Measurements from ENCODE around the gene TOX3.

The TOX3 gene

DNA sequence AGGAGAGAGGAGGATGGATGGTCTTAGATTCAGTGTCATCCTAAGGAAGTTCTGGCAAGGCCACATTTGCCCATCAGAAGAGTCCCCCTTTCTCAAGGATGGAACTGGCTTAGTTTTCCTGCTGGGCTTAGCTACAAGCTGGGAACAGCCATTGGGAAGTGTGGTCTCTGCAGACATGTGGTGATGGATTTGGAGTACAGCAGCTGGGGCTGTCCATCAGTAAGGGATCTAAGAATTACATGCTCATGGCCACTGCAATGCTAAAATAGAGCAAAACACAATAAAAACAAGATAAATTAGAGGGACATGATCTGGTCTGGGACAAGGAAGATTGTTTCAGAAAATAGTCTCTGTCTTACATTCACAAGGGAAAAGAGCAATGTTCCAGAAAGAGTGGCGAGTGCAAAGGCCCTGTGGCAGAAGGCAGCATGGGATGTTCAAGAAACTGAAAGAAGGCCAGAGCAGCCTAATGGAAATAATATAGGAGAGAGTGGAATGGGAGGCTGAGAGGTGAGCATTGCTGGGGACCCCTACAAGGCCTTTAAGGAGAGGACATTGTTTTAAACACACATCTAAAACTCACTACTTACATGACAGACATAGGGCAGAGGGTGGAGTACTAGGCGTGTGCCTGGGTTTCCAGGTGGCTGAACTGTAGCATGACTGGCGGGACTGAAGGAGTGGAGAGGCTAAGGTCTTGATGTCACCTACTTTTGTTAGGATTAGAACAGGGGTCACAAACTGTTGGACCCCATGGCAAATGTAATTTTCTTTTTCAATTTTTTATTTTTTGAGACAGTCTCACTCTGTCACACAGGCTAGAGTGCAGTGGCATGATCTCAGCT lies 17.0 kb upstream of the TOX3 start:
- DNase-seq (ENCODE audit: low read depth in 1 of 2, low spot score in 1 of 2): no peak

DNA sequence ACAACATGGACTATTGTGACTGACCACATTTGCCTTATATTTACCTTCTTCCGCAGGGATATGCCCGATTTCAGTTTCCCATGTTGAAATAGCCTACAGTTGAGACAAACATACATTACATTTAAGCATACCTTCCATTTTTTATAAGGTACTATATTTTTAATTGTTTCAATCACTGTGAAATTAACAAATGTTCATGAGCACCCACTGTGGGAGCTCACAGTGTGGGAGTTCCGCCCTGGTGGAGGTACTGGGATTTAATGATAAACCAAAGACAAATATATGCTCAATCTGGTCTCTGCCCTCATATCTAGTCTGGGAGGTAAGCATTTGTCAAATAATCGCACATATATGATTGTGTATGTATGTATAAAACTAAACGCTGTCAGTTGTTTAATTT lies 15.8 kb upstream of the TOX3 start:
- no peak for DNase-seq (ENCODE audit: low read depth in 1 of 2, low spot score in 1 of 2)

DNA sequence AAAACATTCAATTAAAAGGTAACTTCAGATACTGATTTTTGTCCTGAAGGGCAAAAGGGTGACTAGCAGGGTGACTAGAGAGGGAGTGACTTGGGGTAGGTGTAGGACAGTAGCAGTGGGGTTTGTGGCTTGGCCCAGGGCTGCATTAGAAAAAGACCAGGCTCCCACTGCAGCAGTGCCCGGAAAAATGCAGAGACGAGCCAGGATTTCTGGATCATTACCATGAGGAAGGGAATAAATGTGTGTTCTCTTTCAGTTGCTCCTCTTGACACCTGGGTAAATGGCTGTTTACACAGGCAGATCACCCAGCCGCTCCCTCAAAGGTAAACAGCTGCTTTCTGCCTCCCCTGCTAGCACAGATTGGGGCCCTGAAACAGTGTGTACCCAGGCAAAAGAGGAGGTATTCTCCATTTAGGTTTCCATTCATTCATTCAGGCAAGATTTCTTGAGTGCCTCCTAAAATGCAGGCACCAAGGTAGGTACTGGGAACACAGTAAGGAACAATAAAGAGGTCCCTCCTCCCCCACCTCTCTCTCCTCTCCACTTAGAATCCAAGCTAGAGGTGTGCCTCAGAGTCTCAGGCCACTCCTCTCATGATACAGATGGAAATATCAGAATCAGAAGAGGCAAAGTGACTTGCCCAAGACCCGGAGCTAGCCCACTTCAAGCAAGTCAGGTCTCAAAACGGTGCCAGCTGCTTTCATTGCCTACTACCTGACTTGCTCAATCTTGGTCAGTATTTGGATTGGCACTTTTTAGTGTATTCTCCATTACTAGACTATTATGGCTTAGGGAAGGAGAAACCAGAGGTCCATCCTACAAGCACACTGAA lies 15.2 kb upstream of the TOX3 start:
- DNase-seq (ENCODE audit: low read depth in 1 of 2, low spot score in 1 of 2): no peak

DNA sequence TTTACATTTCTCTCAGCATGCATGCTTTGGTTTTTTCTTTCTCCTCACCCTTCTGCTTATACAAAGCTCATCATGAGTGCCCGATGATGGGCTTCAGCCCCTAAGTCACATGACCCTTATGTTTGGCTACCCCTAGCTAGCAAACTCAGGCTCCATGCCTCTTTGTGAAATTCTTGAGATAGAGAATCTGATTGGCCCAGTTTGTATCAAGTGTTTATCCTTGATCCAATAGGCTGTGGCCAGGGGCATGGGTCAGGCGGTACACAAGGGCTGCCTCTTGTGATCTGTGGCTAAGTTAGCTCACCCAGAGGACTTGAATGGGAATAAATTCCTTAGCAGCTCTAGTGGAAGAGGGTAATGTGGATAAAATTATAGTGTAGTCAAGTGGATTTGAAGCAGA lies 11.5 kb upstream of the TOX3 start:
- no peak for DNase-seq (ENCODE audit: low read depth in 1 of 2, low spot score in 1 of 2)

DNA sequence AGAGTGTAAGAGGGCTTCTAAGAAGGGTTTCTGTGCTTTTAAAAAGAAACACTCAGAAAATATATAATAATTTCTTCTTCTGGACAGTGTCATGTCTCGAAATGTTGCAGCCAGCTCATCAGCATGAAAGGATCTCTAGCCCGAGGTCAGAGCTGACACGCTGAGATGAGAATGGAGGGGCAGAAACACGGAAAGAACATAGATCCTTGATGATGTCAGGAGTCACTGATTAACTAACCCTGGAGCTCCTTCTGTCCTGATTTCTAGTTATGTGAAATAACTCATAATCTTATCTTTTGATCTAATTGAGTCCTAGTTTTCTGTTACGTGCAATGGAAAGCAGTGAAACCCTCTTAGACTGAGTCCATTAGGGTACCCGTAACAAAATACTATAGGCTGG lies 10.3 kb upstream of the TOX3 start:
- no peak for DNase-seq (ENCODE audit: low read depth in 1 of 2, low spot score in 1 of 2)

DNA sequence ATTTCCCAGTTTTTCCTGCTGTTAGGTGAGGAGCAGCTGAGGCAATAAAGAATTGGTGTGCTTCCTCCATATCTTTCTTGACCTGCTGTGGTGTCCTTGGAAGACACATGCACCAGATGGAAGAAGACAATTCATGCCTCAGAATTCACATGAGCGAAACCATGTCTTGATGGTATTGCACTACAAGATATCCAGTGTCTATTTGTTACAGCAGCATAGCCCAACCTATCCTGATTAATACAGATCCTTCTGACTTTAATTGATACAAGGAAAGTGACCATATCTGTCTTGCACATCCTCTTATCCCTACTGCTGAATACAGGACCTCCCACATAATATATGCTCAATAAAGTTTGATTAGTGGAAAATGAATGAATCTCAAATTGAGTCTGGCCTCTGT lies 9.1 kb upstream of the TOX3 start:
- no peak for DNase-seq (ENCODE audit: low read depth in 1 of 2, low spot score in 1 of 2)

DNA sequence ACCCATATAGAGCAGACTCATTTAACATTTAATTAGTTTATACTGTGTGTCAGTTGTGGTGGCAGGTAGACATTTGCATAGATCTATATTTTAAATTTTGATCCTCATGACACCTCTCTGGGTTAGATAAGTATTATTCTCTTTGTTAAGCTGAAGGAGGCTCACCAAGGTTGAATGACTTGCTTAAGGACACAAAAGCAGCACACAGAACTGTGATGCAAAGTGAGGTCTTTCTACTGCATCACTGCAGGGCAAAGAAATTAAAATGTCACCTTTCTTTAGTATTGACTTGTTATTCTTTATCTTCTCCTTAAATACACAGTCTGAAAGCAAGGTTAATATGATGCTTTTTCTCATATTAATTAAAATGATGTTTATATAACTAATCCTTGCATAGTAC lies 8.6 kb upstream of the TOX3 start:
- DNase-seq (ENCODE audit: low read depth in 1 of 2, low spot score in 1 of 2): no peak

DNA sequence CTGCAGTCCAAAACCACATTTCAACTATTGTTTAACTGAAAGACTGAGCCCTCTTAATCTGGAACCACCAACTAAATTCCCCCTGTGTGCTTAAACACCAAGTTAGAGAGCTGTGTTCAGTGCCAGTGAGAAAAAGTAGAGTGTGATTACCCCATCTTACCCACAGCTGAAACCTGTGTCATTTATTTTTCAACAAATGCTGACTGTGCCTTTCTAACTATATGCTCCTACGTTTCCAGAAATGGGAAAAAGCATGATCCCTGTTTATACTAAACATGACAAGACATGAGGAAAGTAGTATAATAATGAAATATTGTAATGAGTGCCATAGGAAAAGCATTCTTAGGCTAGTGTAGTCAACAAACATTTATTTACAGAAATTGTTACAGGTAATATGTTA lies 7.4 kb upstream of the TOX3 start:
- DNase-seq (ENCODE audit: low read depth in 1 of 2, low spot score in 1 of 2): no peak

DNA sequence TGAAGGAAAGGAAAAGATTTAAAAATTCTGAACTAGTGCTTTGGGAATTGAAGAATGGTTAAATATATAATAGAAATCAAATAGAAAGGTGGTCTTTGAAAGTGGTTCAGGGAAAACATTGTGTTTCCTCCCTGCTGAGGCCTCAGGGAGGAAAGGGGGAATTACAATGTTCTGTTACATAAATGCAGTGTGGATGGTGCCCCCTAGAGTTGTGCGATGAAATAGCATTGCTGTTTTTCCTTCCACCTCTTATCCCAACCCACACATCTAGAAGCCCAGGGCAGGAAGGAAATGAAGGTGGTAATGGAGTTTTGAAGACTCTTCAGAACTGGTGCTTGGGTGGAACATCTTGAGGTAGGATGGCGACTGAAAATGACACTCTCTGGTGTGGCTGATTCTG lies 6.4 kb upstream of the TOX3 start:
- no peak for DNase-seq (ENCODE audit: low read depth in 1 of 2, low spot score in 1 of 2)

DNA sequence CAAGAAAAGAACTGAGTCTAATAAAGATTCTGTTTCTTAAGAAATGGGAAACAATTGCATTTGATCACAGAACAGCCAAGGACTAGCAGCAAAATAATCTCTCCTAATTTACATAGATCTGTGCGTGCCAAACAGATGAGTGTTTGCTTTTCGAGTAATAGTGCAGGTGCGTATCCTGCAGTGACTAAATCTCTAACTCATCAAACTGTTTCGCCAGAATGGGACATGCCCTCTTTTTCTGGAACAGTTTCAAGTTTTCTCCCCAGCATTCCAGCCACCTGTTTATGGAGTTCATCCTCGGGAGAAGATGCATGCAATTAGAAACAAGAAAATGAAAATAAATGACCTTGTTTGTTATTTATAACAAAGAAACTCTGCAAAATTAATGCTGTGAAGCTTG lies 5.7 kb upstream of the TOX3 start:
- DNase-seq (ENCODE audit: low read depth in 1 of 2, low spot score in 1 of 2): no peak

DNA sequence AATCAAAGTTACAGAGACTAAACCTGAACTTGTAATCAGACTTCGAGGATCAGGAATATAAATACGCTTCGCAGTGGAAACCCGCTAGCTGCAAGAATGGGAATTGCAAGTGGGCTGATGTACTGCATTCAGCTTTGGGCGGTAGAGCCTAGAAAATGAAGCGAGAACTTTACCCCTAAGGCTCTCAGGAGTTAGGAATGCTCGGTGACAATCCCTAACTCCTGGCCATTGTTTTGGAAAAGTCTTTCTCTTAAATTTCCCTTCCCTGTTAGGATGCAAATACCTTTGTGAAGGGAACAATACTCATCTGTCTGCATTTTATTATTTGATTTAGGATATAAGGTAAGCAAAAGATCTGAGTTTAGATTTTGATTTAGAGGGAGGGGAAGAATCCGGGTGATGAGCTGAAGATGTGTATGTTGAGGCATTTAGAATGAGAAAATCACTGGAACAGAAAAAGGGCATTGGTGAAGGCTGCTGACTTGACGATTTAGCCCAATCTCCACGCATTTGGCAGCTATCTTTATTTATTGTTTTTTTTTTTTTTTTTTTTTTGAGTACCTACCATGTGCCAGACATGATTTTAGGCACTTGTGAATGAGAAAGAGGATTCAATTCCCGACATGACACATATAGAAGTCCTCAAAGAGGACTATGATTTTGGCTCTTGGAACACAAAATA lies 2.2 kb upstream of the TOX3 start:
- DNase-seq (ENCODE audit: low read depth in 1 of 2, low spot score in 1 of 2): no peak

DNA sequence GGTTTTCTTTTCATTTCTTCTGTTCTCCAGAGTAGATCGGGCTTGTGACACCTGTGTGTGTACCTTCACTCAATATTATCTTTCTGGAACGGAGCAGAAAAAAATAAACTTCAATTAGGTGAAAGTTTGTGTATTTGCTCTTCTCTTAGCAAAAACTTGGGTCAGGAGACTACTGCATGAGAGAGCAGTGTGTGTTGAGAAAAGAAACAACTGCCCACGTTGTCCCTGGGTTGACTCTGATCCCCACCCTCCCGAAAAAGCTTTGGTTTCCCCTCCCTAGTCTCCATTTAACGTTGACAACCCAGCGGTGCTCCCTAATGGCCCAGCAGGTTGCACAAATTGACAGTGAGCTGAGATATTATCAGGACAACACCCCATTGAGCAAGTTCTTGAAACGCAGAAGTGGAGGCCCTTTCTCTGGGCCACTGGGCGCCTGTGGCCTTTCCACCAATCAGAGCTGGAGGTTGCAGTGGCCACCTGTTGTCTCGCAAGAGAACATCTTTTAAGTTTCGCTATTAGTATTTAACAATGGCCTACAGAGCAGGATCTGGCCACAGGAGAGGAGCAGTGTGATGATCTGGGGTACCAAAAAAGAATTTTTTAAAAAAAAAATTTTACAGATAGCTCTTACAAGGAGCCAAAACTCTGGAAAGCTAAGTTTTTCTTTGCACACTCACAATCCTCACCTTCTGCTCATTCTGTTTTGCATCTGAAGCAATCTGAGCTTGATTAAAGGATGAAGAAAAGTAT lies 1.5 kb upstream of the TOX3 start:
- no peak for DNase-seq (ENCODE audit: low read depth in 1 of 2, low spot score in 1 of 2)

DNA sequence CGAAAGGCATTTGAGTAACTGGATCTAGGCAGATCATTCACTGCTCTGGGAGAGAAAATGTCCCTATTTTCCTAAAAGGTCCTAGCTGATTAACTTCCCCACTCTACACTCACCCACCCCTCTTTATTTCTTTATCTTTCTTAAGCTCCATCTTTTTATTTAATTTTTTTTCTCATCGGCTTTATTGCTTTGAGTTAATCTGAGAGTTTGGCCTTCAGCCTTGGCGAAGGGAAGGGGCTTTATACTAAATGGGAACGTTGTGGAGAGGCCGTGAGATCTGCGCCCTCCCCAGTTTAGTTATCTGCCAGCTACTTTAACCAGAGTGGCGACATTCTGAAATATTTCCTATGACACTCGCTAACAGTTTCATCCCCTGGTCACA lies 882 bp upstream of the TOX3 start:
- no peak for DNase-seq (ENCODE audit: low read depth in 1 of 2, low spot score in 1 of 2)

DNA sequence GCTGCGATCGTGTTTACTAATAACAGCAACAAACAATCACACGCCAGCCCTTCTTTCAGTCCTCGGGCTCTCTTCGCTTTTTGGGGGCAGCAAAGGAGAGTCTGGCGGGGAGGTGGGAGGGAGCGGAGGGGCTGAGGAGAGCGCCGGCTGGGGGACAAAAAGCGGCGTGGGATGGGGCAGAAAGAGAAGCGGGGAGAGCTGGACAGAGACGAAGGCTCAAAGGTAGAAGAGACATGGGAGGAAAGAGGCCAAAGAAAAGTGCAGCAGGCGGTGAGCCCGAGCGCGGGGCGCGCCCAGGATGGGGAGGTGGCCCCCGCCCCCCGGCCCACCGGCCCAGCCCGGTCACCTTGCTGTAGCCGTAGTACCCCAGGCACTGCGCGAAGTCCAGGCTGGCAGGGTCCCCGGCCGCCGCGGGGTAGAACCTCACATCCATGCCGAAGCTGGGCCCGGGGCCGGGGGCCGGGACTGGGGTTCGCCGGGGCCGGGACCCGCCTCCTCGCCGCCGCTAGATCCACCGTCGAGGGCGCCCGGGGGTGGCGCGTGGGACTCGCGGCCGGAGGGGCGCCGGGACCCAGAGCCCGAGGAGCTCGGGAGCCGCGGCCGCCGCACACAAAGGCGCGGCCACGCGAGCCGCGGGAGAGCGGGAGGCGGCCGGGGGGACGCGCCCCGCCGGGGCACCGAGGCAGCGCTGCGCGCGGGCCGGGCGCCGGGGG lies 496 bp downstream of the TOX3 start:
- DNase-seq (ENCODE audit: low read depth in 1 of 2, low spot score in 1 of 2): no peak

DNA sequence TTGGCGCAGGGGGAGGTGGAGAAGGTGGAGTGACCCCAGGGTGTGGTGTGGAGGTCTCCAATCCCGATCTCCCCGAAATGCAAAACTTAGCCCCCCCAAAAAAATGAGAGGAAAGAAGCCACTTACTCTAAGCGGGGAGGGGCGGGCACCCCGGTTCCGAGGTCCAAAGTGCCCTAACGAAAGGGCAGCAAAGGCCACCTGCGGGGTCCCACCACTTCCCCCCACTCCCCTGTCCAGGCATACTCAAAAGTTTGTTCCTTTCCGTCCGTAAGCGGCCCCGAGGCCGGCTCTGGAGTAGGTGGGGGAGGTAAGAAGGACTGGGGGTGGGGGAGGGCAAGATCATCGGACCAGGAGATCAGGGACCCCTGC lies 1.1 kb downstream of the TOX3 start:
- DNase-seq (ENCODE audit: low read depth in 1 of 2, low spot score in 1 of 2): no peak

DNA sequence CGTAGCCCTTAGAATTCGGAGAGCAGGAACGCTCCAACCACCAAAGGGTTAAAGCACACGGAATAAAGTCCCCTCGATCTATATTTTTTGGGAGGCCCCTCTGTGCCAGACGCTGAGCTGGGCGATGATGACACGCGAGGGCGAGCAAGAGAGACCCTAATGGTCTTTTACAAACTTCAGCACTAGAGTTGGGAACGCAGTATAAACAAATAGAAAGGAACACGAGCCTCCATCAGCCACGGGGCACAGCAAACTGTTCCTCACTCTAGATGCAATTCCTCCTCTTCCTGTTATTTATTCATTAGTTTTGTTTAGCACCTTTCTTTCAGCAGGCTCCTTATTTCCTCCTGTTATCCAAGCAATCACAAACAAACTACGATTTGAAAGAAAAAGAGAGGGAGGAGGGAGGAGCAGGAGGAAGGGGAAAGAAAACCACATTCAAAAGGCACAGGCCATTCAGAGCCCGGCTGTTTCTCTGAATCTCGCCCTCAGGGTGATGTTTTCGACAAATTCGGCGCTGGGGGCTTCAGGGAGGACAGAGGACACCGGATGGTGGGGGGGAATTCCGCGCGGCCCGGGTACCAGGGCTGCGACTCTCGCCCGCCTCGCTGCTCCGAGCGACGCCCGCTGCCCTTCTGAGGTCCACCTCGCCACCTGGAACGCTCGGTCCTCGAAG lies 1.6 kb downstream of the TOX3 start:
- no peak for DNase-seq (ENCODE audit: low read depth in 1 of 2, low spot score in 1 of 2)

DNA sequence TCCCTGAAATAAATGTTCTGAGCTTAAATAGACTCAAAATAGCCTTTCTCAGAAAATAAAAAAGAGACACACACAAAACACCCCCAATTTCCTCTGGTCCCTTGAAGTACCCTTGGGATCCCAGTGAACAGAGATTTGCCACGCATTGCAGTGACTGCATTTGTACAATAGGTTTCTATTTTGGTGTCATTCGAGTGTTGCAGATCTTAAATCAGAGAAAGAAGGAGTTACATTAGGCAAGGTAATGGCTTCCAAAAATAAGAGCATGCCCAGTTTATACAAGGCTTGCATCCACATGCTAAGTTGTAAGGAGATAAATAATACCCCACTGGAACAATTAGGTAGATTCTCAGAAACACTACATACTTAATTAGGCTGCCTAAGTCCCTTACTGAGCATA lies 2.2 kb downstream of the TOX3 start:
- DNase-seq (ENCODE audit: low read depth in 1 of 2, low spot score in 1 of 2): no peak

DNA sequence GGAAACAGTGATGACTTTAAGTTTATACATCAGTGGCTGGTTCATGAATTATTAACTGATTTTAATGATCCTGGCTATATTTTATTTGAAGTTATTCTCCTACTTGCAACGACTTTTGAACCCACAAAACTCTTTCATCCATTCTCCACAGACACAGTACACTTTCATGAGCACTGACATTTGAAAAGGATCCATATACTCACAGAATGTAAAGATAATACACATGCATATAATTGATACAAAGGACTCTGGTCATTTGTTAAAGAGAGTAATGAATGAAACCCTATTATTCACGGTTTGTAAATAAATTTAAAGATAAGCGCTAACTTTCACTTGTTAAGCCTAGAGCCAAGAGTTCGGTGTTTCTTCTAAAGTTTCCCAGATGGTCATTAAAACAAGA lies 3.3 kb downstream of the TOX3 start:
- DNase-seq (ENCODE audit: low read depth in 1 of 2, low spot score in 1 of 2): no peak

DNA sequence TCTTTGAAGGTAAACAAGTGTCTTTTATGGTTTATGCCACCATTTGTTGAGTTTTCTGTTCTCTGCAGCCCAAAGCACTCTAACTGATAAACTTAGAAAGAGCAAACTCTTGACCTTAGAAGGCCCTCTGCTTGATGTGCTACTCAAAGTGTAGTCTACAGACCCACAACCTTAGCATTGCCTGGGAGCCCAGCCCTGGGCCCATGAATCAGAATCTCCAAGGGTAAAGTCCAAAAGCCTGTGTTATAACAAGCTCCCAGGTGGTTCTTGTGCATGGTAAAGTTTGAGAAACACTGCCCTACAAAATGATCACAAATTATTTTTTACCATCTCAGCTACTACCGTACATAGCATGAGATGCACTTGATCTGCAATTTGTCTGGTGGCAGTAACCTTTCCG lies 6.0 kb downstream of the TOX3 start:
- DNase-seq (ENCODE audit: low read depth in 1 of 2, low spot score in 1 of 2): no peak

DNA sequence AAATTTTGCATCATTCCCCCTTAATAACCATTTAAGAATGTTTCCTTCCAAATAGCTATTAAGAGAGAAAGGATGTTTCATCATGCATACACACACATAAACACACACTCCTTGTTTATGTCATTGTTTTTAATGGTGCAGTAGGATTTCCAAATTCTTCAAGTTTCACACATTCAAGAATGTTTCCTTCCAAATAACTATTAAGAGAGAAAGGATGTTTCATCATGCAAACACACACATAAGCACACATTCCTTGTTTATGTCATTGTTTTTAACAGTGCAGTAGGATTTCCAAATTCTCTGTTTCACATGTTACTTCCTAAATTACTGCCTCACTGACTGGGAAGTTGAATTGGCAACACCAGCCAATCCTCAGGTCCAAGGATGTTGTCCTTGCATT lies 7.8 kb downstream of the TOX3 start:
- DNase-seq (ENCODE audit: low read depth in 1 of 2, low spot score in 1 of 2): no peak

Data from activated T-helper 1 cell treated with anti-CD3 and anti-CD28 coated beads, Interleukin-2, amount 50 U/mL, for 16 hours (primary cell).